Measurements from ENCODE around the gene PAIP2B. TPM values are rescaled to one million over a fixed set of nuclear protein-coding genes. Genes with fewer than 3 reads are reported as not detected.

PAIP2B gene
- total RNA-seq, 1 experiment from 2014 or later = 5.9 TPM

- H3K27ac ChIP-seq (ENCODE audit: low read depth, low read length) = peak overlapping the region; percentile 21; the same call in 1 of the 2 replicates
Measured at GRCh38 chr2:71275939-71276310, 49.0 kb upstream of the PAIP2B start.

More at GRCh38 chr2:71275939-71276310, 49.0 kb upstream of the PAIP2B start:
- peak; percentile 11 for ATAC-seq
- ChIA-PET POLR2A (interaction anchor here (0.6 to 1.7 kb wide), 3 partner anchors 12 to 141 kb away, joined by 3 to 6 read pairs (median 5); no protein-coding TSS in a partner anchor), CTCF (interaction anchor here (0.9 to 1.3 kb wide), 2 partner anchors 24 to 56 kb away, joined by 5 read pairs; partner anchors contain the start of gene ZNF638), RAD21 (ENCODE audit: low non-redundant PET in 1 of 2, low total read pairs in 2 of 2, uncharacterized antibody in 2 of 2, unreplicated experiment in 2 of 2) (no interaction called here)
- H2AFZ ChIP-seq (ENCODE audit: low read depth, low read length, poor library complexity, severe bottlenecking) = peak overlapping the region; percentile 98
- TF ChIP-seq CEBPB (IDR thresholded peaks at IDR 0.05; ENCODE audit: low read depth) (no peak), ELF1 (IDR thresholded peaks at IDR 0.05; ENCODE audit: borderline replicate concordance, low read depth) (no peak), SP1 (IDR thresholded peaks at IDR 0.05; ENCODE audit: low read depth) (no peak), EZH2phosphoT487 (IDR thresholded peaks at IDR 0.05; ENCODE audit: borderline replicate concordance) (no peak), CBX3 (IDR thresholded peaks at IDR 0.05; ENCODE audit: low read depth) (no peak), POLR2AphosphoS5 (IDR thresholded peaks at IDR 0.05; ENCODE audit: low read depth, low read length) (no peak), SRF (IDR thresholded peaks at IDR 0.05; ENCODE audit: low read depth) (no peak), TCF7L2 (IDR thresholded peaks at IDR 0.05; ENCODE audit: borderline replicate concordance, extremely low read depth, insufficient read depth, insufficient read length) (no peak), ZNF274 (IDR thresholded peaks at IDR 0.05; ENCODE audit: low read depth, low read length) (no peak), ZFX (IDR thresholded peaks at IDR 0.05) (no peak), CTCF (IDR thresholded peaks at IDR 0.05 in 2 of 3, conservative IDR thresholded peaks at IDR 0.05 in 1 of 3; ENCODE audit: borderline replicate concordance in 1 of 3, insufficient read depth in 1 of 3, low read depth in 2 of 3, low read length in 2 of 3) (no peak), YY1 (IDR thresholded peaks at IDR 0.05; ENCODE audit: extremely low read depth, insufficient replicate concordance, low read depth, low read length) (no peak), ZBTB33 (IDR thresholded peaks at IDR 0.05; ENCODE audit: extremely low read depth, insufficient replicate concordance, low read length) (no peak), EGR1 (IDR thresholded peaks at IDR 0.05; ENCODE audit: low read depth) (no peak), SIN3A (IDR thresholded peaks at IDR 0.05; ENCODE audit: low read depth) (no peak), MAX (IDR thresholded peaks at IDR 0.05) (no peak), POLR2A (IDR thresholded peaks at IDR 0.05; ENCODE audit: borderline replicate concordance, extremely low read depth, insufficient read depth, insufficient read length) (no peak)
- peak overlapping the region; percentile 42; the same call in 1 of the 2 replicates for H3K9ac ChIP-seq (ENCODE audit: low read length)
- H3K36me3 ChIP-seq (ENCODE audit: control insufficient read depth in 1 of 2, insufficient read depth in 2 of 2, low read length in 2 of 2) = no peaks in the 10 kb centered on the region
- H3K4me2 ChIP-seq (ENCODE audit: low read length) = peak overlapping the region; percentile 92
- peaks cover 33% of the 10 kb centered on the region for H3K79me2 ChIP-seq (ENCODE audit: insufficient read depth, low read length)
- H3K4me1 ChIP-seq (ENCODE audit: control insufficient read depth in 1 of 2, insufficient read depth in 2 of 2, low read length in 2 of 2) = peaks cover 10 to 25% of the 10 kb centered on the region in 2 experiments
- no peaks in the 10 kb centered on the region for H3K27me3 ChIP-seq (ENCODE audit: insufficient read depth, low read length)
- DNase-seq (ENCODE audit: low read depth, low spot score) = no peak
- H3K4me3 ChIP-seq (replicated peaks in 1 of 2; ENCODE audit: low read depth in 1 of 2, low read length in 2 of 2) = peak overlapping the region; percentile 24 to 64
- H4K20me1 ChIP-seq (ENCODE audit: insufficient read depth) = no peaks in the 10 kb centered on the region
- no peaks in the 10 kb centered on the region for H3K9me3 ChIP-seq (ENCODE audit: control insufficient read depth in 1 of 2, insufficient read depth in 1 of 2, low read depth in 1 of 2, low read length in 2 of 2)
- H3K9me2 ChIP-seq (ENCODE audit: insufficient read depth) = no peaks in the 10 kb centered on the region
- intact Hi-C loops (cut with micrococcal nuclease) = loop anchor here (1.0 kb wide), 1 partner anchor 49 kb away; the partner anchor contains the start of gene PAIP2B
- no TSS peak for BruUV-seq (replicated peaks)
